SJSA1 (cell line): ENCODE data around the gene RTL10. TPM values are rescaled to one million over a fixed set of nuclear protein-coding genes. Genes with fewer than 3 reads are reported as not detected.

ENCODE experiments used
- DNase-seq, 2 experiments: peaks; one replicate each; pipeline ENCODE4 v3.0.0-alpha.2; 2015 to 2020; ENCODE audit warnings: low spot score in 2 of 2, low read depth in 1 of 2
- H3K27ac ChIP-seq: fragments of 250-450 bp; sonication (Bioruptor Pico); 2 replicates; pipeline ENCODE4 v1.5.1; 2020; ENCODE audit warnings: mild to moderate bottlenecking, moderate library complexity
- H3K27me3 ChIP-seq: fragments of 250-450 bp; sonication (Bioruptor Pico); replicated peaks from 2 replicates; pipeline ENCODE4 v1.5.1; 2020; ENCODE audit warnings: mild to moderate bottlenecking, moderate library complexity
- H3K36me3 ChIP-seq: fragments of 250-450 bp; sonication (Bioruptor Pico); 2 replicates; pipeline ENCODE4 v1.5.1; 2020; ENCODE audit warnings: mild to moderate bottlenecking
- H3K4me1 ChIP-seq: fragments of 250-450 bp; sonication (Bioruptor Pico); replicated peaks from 2 replicates; pipeline ENCODE4 v1.6.1; 2021; ENCODE audit warnings: mild to moderate bottlenecking
- H3K4me3 ChIP-seq: fragments of 250-450 bp; sonication (Bioruptor Pico); 2 replicates; pipeline ENCODE4 v1.5.1; 2020; ENCODE audit warnings: mild to moderate bottlenecking
- H3K9me3 ChIP-seq: fragments of 250-450 bp; sonication (Bioruptor Pico); replicated peaks from 2 replicates; pipeline ENCODE4 v1.5.1; 2020; ENCODE audit warnings: mild to moderate bottlenecking
- total RNA-seq: library from RNA; depleted of rRNA; stranded (reverse); fragments of >200 nt; shearing (Covaris generic); gene quantifications from 2 replicates; pipeline ENCODE4 v1.2.3, GENCODE V29; 2014

Gene RTL10
- total RNA-seq, 1 experiment from 2014 or later, result 11.5 TPM

GRCh38 chr22:19895160-19895849, 40.6 kb upstream of the RTL10 start:
- Histone ChIP-seq H3K27ac (no peak overlapping the region), H3K4me3 (no peak overlapping the region), H3K36me3 (peaks cover 42% of the 10 kb centered on the region), H3K9me3 (no peaks in the 10 kb centered on the region), H3K4me1 (peaks cover 28% of the 10 kb centered on the region), H3K27me3 (no peaks in the 10 kb centered on the region)
- DNase-seq, result no peak

- Histone ChIP-seq H3K9me3 (no peaks in the 10 kb centered on the region), H3K27ac (no peak overlapping the region), H3K27me3 (no peaks in the 10 kb centered on the region), H3K4me1 (peaks cover 28% of the 10 kb centered on the region), H3K36me3 (peaks cover 45% of the 10 kb centered on the region), H3K4me3 (no peak overlapping the region)
- no peak for DNase-seq
Measured at GRCh38 chr22:19893363-19893762, 38.7 kb upstream of the RTL10 start.

- H3K4me3 ChIP-seq, result no peak overlapping the region
- no peak overlapping the region for H3K27ac ChIP-seq
- peaks cover 49% of the 10 kb centered on the region for H3K36me3 ChIP-seq
- H3K9me3 ChIP-seq, result no peaks in the 10 kb centered on the region
- H3K4me1 ChIP-seq, result peaks cover 29% of the 10 kb centered on the region
- DNase-seq, result no peak
- H3K27me3 ChIP-seq, result no peaks in the 10 kb centered on the region
Measured at GRCh38 chr22:19892925-19893324, 38.3 kb upstream of the RTL10 start.

GRCh38 chr22:19892257-19892879, 37.7 kb upstream of the RTL10 start:
- H3K4me3 ChIP-seq, result no peak overlapping the region
- H3K9me3 ChIP-seq, result no peaks in the 10 kb centered on the region
- DNase-seq, result no peak
- H3K36me3 ChIP-seq, result peaks cover 51% of the 10 kb centered on the region
- peak overlapping the region; percentile 59 for H3K27ac ChIP-seq
- peaks cover 33% of the 10 kb centered on the region for H3K4me1 ChIP-seq
- H3K27me3 ChIP-seq, result no peaks in the 10 kb centered on the region

GRCh38 chr22:19891317-19892256, 36.9 kb upstream of the RTL10 start:
- no peaks in the 10 kb centered on the region for H3K9me3 ChIP-seq
- H3K4me3 ChIP-seq, result no peak overlapping the region
- H3K27ac ChIP-seq, result peak overlapping the region; percentile 59
- peaks cover 41% of the 10 kb centered on the region for H3K4me1 ChIP-seq
- peaks cover 48% of the 10 kb centered on the region for H3K36me3 ChIP-seq
- peak; percentile 72 to 75 for DNase-seq
- no peaks in the 10 kb centered on the region for H3K27me3 ChIP-seq

- Histone ChIP-seq H3K27ac (no peak overlapping the region), H3K27me3 (no peaks in the 10 kb centered on the region), H3K9me3 (no peaks in the 10 kb centered on the region), H3K4me1 (peaks cover 42% of the 10 kb centered on the region), H3K36me3 (peaks cover 48% of the 10 kb centered on the region), H3K4me3 (no peak overlapping the region)
- DNase-seq, result no peak
Measured at GRCh38 chr22:19890502-19891316, 36.0 kb upstream of the RTL10 start.

- no peak for DNase-seq
- no peak overlapping the region for H3K27ac ChIP-seq
- no peak overlapping the region for H3K4me3 ChIP-seq
- peaks cover 44% of the 10 kb centered on the region for H3K36me3 ChIP-seq
- H3K27me3 ChIP-seq, result no peaks in the 10 kb centered on the region
- peaks cover 42% of the 10 kb centered on the region for H3K4me1 ChIP-seq
- no peaks in the 10 kb centered on the region for H3K9me3 ChIP-seq
Measured at GRCh38 chr22:19889951-19890350, 35.3 kb upstream of the RTL10 start.

- H3K36me3 ChIP-seq, result peaks cover 32% of the 10 kb centered on the region
- DNase-seq, result no peak
- no peaks in the 10 kb centered on the region for H3K27me3 ChIP-seq
- peaks cover 46% of the 10 kb centered on the region for H3K4me1 ChIP-seq
- H3K9me3 ChIP-seq, result no peaks in the 10 kb centered on the region
- no peak overlapping the region for H3K27ac ChIP-seq
- H3K4me3 ChIP-seq, result no peak overlapping the region
Measured at GRCh38 chr22:19888131-19888746, 33.6 kb upstream of the RTL10 start.

- no peak overlapping the region for H3K27ac ChIP-seq
- DNase-seq, result no peak
- no peaks in the 10 kb centered on the region for H3K27me3 ChIP-seq
- no peaks in the 10 kb centered on the region for H3K9me3 ChIP-seq
- peaks cover 28% of the 10 kb centered on the region for H3K36me3 ChIP-seq
- peaks cover 47% of the 10 kb centered on the region for H3K4me1 ChIP-seq
- H3K4me3 ChIP-seq, result no peak overlapping the region
Measured at GRCh38 chr22:19887256-19887985, 32.7 kb upstream of the RTL10 start.

- Histone ChIP-seq H3K4me3 (no peak overlapping the region), H3K36me3 (peaks cover 28% of the 10 kb centered on the region), H3K4me1 (peaks cover 47% of the 10 kb centered on the region), H3K27me3 (no peaks in the 10 kb centered on the region), H3K27ac (no peak overlapping the region), H3K9me3 (no peaks in the 10 kb centered on the region)
- no peak for DNase-seq
Measured at GRCh38 chr22:19886605-19887255, 32.1 kb upstream of the RTL10 start.

- no peak for DNase-seq
- Histone ChIP-seq H3K4me3 (no peak overlapping the region), H3K36me3 (peaks cover 22% of the 10 kb centered on the region), H3K27me3 (no peaks in the 10 kb centered on the region), H3K9me3 (no peaks in the 10 kb centered on the region), H3K4me1 (peaks cover 44% of the 10 kb centered on the region), H3K27ac (no peak overlapping the region)
Measured at GRCh38 chr22:19885841-19886592, 31.3 kb upstream of the RTL10 start.
